WERI-Rb-1 (cell line): Measurements from ENCODE around the gene PNMA8B.
A peak's percentile ranks its signal among the peaks of the same experiment; 100 is the strongest.

Experiments
- DNase-seq: peaks from one replicate; pipeline ENCODE4 v3.0.0-alpha.2; 2020
- H3K27ac ChIP-seq: fragments of 250-450 bp; sonication (Bioruptor Pico); 2 replicates; pipeline ENCODE4 v1.5.1; 2020; ENCODE audit warnings: mild to moderate bottlenecking, moderate library complexity
- H3K27me3 ChIP-seq: fragments of 250-450 bp; sonication (Bioruptor Pico); 2 replicates; pipeline ENCODE4 v1.5.1; 2021; ENCODE audit warnings: mild to moderate bottlenecking, low read depth, moderate library complexity; ENCODE audit not compliant: insufficient read depth, severe bottlenecking
- H3K36me3 ChIP-seq: fragments of 250-450 bp; sonication (Bioruptor Pico); 2 replicates; pipeline ENCODE4 v1.5.1; 2020; ENCODE audit warnings: mild to moderate bottlenecking, moderate library complexity
- H3K4me3 ChIP-seq: 2 replicates; pipeline ENCODE4 v1.5.1; 2011; ENCODE audit warnings: low read depth, mild to moderate bottlenecking, control low read depth, low read length
- H3K9me3 ChIP-seq: fragments of 250-450 bp; sonication (Bioruptor Pico); 2 replicates; pipeline ENCODE4 v1.5.1; 2021; ENCODE audit warnings: mild to moderate bottlenecking, moderate library complexity; ENCODE audit not compliant: severe bottlenecking
- TF ChIP-seq, protein P1 (sequence below): IDR thresholded peaks from 2 replicates; pipeline ENCODE4 v1.5.1; 2011; ENCODE audit warnings: low read depth, mild to moderate bottlenecking, control low read depth, inconsistent platforms, low read length

PNMA8B gene

DNA sequence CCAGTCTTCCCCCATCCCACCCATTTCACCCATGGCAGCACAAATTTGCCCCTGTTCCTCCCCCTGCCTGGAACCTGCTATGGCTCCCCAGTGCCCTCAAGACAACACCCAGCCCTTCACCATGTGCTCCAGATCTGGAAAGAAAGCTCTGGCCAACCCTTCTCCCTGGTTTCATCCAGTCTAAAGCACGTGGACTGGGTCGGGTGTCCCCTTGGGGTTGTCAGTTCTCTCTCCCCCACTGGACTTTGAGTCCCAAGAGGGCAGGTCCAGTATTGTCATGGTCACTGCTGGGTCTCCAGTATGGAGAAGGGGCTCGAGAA is 19.6 kb upstream of the PNMA8B start:
- TF ChIP-seq, protein P1, sequence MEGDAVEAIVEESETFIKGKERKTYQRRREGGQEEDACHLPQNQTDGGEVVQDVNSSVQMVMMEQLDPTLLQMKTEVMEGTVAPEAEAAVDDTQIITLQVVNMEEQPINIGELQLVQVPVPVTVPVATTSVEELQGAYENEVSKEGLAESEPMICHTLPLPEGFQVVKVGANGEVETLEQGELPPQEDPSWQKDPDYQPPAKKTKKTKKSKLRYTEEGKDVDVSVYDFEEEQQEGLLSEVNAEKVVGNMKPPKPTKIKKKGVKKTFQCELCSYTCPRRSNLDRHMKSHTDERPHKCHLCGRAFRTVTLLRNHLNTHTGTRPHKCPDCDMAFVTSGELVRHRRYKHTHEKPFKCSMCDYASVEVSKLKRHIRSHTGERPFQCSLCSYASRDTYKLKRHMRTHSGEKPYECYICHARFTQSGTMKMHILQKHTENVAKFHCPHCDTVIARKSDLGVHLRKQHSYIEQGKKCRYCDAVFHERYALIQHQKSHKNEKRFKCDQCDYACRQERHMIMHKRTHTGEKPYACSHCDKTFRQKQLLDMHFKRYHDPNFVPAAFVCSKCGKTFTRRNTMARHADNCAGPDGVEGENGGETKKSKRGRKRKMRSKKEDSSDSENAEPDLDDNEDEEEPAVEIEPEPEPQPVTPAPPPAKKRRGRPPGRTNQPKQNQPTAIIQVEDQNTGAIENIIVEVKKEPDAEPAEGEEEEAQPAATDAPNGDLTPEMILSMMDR: no peak
- Histone ChIP-seq H3K27me3 (no peaks in the 10 kb centered on the region), H3K27ac (no peak overlapping the region), H3K4me3 (no peak overlapping the region), H3K9me3 (peaks cover 8% of the 10 kb centered on the region), H3K36me3 (no peaks in the 10 kb centered on the region)
- no peak for DNase-seq

DNA sequence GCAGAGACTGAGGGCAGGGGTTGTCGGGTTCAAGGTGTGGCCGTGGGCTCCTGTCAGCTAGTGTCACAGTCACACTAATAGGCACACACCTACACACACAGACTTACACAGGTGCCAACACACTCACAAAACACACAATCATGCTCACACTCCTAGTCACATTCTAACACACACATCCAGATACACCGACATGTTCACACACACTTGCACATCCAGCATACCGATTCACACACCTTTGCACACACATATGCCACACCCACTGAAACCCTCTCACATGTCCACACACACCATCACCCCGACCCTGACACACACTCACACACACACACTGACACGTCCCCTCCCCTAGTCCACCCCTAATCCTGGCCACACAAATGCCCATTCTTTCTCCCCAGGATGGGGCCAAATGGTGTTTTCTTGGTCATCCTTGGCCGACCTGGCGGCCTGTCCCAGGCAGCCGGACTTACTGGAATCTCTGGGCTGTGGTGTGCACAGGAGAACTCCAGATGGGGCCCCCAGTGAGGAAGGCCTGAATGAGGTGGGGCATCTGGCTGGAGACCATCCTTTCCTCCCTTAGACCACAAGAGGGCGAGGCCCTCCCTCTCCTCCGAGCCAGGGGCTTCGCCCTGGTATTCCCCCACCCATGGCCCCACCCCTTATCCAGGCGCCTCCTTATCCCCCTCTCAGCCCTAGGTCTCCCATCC is 19.1 kb upstream of the PNMA8B start:
- DNase-seq: no peak
- Histone ChIP-seq H3K36me3 (no peaks in the 10 kb centered on the region), H3K27me3 (no peaks in the 10 kb centered on the region), H3K27ac (no peak overlapping the region), H3K9me3 (peaks cover 8% of the 10 kb centered on the region), H3K4me3 (no peak overlapping the region)
- TF ChIP-seq, protein P1: no peak

DNA sequence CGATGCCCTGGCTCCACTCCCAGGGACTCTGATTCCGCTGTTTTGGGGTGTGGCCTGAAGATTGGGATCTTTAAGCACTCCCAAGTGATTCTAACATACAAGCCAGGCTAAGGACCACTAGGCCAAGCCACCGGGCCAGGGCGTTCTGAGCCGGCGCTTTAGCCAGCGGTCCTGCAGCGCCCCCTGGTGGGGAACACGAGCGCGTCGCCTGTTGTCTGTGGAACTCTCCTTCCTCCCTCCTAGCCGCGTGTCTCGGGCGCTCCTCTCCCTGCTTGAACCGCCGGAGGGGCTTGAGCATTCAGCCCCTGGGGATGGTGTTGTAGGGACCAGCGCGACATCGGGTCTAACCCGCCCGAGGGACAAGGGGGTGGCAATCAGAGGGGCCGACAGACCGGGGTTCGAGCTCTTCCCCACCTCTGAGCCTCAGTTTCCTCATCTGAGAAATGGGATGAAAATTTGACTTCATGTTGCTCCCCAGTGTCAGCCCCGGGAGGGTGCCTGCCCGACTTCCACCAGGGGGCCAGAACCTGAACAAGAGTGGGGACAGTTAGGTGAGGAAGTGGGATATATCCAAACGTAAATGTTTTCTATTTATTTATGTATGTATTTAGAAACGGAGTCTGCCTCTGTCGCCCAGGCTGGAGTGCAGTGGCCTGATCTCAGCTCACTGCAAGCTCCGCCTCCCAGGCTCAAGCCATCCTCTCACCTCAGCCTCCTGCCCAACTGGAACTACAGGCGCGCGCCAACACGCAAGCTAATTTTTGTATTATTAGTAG is 18.0 kb upstream of the PNMA8B start:
- DNase-seq: peak; percentile 87
- no peak overlapping the region for H3K27ac ChIP-seq
- TF ChIP-seq, protein P1: peak; percentile 91
- H3K9me3 ChIP-seq: peaks cover 8% of the 10 kb centered on the region
- no peak overlapping the region for H3K4me3 ChIP-seq
- H3K27me3 ChIP-seq: no peaks in the 10 kb centered on the region
- H3K36me3 ChIP-seq: no peaks in the 10 kb centered on the region

DNA sequence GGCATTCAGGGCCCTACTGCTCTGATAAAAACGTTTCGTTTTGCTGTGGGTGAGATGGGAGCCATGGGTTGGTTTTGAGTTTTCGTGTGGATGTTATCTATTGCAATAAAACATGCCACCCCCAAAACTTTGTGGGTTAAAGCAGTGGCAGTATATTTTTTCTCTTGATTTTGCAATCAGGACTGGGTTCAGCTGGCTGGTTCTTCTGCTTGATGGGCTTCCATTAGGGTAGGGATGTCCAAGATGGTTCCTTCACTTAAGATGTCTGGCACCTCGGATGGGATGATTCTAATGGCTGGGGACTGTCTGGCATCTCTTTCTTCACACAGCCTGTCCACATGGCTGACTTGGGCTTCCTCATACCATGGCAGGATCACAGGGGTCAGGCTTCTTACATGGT is 15.6 kb upstream of the PNMA8B start:
- Histone ChIP-seq H3K9me3 (peaks cover 8% of the 10 kb centered on the region), H3K27me3 (no peaks in the 10 kb centered on the region), H3K4me3 (no peak overlapping the region), H3K36me3 (no peaks in the 10 kb centered on the region), H3K27ac (no peak overlapping the region)
- TF ChIP-seq, protein P1: no peak
- no peak for DNase-seq

DNA sequence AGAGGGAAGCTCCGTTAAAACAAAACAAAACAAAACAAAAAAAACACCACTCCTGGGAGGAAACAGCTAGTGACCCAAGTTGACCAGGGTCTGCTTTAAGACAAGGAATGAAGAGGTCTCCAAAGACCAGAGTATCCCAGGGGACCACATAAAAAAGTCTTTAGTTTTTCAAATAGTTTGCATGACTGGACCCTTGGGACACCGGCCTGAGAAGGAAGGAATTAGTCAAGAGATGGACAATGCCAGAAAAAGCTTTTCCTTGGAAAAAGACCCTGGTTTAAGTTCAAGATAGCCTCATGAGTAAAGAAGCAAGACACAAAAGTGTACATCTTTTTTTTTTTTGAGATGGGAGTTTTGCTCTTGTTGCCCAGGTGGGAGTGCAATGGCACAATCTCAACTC is 12.5 kb upstream of the PNMA8B start:
- no peak for DNase-seq
- TF ChIP-seq, protein P1: no peak
- Histone ChIP-seq H3K36me3 (no peaks in the 10 kb centered on the region), H3K4me3 (no peak overlapping the region), H3K9me3 (peaks cover 8% of the 10 kb centered on the region), H3K27me3 (no peaks in the 10 kb centered on the region), H3K27ac (no peak overlapping the region)
